Activated CD4-positive, alpha-beta T cell treated with anti-CD3 and anti-CD28 coated beads for 1 hour (primary cell): ENCODE results near the gene CD300LG.
"Not testable (repeated sequence)": the region's sequence is repeated elsewhere in the genome, so short reads cannot be mapped to it uniquely, and the experiment has no call there.

Source experiments
- DNase-seq: peaks from one replicate; pipeline ENCODE4 v3.0.0-alpha.2; 2020

CD300LG gene

DNA sequence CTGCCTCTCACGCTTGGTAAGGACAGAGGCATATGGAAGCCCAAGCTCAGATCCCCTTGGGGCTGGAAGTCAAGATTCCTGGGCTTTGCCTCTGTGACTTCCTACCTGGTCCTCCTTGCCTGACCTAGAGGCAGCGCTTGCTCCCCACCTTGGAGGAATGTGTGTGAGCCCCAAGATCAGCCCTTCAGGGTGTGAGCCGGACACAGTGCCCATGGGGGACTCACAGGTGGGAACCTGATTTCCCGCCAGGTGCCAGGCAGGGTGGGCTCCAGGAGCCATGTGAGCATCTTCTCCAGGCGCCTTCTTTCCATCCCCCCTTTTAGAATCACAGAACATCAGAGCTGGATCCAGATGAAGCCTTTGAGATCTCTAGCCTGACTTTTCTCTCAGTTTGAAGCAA is 10.2 kb downstream of the CD300LG start:
- DNase-seq, result no peak

DNA sequence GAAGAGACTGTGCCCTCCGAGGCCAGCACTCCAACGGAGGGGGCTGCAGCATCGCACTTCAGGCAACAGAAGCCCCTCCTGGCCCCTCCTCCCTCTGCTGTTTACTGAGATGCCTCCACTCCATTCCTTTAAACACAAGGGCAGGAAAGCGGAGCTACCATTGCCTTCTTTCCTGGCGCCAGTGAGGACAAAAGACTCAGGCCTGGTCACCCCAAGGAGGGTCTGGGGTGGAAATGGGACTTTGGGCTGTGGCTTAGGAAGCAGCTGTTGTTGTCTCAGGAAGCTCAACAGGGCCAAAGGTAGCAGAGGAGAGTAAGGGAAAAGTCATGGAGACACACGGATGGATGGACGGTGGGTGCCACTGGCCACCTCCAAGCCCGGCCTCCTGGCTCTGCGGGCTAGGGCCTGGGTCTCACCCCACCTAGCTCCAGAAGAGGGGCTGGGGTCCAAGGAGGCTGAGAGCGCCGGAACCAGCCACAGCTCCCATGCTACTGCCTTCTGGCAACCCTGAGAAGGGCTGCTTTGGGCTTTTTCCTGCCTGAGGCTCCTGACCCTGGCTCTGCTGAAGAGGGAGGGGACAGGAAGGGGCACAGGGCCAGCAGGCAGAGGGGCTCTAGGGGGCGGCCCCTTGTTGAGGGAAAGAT is 11.1 kb downstream of the CD300LG start:
- DNase-seq, result no peak

DNA sequence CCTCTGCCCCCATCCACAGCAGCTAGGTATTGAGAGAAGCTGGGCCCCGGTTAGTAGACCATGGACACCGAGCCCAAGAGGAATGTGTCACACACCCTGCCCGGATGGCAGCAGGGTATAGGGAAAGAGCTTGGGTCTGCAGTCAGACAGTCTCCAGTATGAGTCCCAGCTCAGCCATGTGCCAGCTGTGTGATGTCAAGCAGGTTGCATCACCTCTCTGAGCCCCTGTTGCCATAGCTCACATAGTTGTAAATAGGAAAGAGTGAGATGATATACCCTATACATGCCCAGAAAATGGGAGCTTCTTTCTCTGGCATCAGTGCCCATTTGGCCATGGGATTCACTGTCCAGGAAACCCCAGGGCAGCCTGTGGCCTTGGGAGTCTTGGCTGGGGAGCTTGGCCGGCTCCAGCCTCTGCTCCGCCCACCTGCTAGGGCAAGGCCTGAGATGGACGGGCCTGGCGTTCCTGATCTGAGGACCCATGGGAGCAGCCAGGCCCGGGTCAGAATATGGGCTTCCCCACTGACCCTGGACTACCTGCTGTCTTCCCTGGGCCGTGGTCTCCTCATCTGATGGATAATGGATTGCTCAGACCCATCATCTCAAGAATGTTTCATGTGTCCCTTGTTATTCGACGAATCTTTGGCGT is 13.2 kb downstream of the CD300LG start:
- DNase-seq, result no peak

DNA sequence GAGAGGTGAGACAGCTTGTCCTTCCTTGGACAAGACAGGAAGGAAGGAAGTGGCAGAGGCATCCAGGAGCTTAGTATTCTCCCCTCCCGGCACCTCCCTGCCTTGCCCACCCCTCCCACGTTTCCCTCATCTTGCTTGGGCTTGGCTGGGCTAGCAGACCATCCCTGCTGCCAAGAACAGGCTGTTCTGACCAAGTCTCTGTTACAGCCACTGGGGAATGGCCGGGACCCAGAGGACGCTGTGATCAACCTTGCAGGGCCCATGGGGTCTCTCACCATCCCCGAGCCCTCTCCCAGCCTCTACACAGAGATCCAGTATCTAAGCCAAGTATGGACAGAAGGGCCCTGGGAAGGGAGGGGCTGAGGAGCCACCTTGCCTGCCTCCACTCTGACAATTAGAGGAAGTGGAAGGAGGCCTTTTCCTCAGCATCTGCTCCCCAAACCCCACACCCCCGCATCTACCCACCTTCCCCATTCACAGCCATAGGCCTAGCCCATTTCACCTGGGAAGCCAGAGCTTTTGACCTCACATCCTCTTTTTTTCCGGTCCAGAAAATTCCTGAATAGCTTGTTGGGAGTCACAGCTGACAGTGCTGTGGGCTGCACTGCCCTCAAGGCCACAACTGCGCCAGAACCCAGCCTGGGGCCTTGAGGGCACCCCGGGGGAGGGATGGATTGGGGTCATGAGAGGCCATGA is 14.1 kb downstream of the CD300LG start:
- no peak for DNase-seq

DNA sequence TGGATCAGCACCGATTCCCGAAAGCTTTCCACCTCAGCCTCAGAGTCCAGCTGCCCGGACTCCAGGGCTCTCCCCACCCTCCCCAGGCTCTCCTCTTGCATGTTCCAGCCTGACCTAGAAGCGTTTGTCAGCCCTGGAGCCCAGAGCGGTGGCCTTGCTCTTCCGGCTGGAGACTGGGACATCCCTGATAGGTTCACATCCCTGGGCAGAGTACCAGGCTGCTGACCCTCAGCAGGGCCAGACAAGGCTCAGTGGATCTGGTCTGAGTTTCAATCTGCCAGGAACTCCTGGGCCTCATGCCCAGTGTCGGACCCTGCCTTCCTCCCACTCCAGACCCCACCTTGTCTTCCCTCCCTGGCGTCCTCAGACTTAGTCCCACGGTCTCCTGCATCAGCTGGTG is 15.0 kb downstream of the CD300LG start:
- DNase-seq, result no peak

DNA sequence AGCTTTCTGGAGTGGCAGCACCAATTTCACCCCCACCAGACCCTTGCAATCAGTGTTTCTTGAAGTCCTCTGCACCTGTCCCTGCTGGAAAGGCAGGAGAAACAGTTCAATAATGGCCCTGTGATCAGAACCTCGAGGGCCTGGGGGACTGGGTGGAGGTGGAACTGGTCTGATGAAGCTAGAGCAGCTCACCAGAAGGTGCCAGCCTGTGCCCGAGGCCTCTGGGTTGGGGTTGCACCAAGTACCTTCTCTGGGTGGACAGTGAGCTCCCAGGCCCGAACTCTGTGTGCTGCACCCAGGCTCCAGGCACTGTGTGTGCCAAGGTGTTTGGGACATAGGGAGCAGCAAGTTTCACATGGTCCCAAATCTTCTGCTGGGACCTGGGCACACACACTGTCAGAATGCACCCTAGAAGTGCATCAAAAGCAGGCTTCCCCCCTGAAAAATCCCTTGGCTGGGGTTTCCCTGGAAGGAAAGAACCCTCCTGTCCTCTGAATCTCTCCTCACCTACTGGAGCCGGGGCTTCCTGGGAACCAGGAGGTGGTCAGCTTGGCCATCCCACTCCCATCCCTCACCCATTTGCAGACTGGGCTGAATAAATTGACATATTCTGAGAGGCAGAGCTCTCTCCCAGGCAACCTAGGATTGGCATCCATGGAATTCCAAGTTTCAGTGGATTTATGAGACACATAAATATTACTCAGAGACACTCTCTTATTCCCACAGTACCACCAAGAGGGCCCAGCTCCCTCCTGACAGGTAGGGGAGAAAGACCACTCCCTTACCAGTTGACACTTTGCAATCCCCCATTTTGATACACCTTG is 17.4 kb downstream of the CD300LG start:
- no peak for DNase-seq

DNA sequence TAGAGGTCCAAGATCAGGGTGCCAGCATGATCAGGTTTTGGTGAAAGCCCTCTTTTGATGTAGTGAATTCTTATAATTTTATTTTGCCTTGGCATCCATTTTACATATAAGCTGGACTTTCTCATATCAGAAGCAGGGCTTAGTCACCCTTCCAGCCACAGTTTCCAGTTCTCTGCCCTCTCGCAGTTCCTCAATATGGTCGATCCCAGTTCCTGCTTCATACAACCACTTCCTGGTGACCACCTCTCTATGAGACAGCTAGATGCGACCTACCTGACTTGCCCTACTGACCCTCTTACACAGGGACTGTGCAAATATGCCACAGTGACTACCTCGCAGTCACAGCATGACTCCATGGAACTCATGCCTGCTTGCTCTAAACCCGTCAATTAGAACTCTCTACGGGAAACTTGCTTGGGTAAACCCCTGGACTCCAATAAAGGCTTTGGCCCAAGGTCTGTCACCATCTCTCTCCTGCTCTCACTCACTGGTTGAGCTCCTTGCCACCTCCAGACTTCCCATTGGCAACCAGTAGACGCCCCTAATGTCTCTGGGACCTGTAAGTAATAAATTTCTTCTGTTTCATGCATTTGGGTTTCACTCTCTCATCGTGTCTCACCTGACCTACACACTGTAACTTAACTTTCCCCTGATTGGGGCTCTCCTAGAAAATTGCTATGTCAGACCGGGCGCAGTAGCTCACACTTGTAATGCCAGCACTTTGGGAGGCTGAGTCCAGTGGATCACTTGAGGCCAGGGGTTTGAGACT is 21.4 kb downstream of the CD300LG start:
- DNase-seq, result no peak

DNA sequence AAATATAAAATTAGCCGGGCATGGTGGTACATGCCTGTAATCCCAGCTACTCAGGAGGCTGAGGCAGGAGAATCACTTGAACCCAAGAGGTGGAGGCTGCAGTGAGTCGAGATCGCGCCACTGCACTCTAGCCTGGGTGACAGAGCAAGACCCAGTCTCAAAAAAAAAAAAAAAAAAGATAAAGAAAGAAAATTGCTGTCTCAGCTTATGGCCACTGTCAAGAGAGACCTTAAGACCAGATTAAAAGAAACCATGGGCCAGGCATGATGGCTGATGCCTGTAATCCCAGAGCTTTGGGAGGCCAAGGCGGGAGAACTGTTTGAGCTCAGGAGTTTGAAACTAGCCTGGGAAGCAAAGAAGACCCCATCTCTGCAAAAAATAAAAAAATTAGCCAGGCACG is 22.1 kb downstream of the CD300LG start:
- not testable (repeated sequence) for DNase-seq

DNA sequence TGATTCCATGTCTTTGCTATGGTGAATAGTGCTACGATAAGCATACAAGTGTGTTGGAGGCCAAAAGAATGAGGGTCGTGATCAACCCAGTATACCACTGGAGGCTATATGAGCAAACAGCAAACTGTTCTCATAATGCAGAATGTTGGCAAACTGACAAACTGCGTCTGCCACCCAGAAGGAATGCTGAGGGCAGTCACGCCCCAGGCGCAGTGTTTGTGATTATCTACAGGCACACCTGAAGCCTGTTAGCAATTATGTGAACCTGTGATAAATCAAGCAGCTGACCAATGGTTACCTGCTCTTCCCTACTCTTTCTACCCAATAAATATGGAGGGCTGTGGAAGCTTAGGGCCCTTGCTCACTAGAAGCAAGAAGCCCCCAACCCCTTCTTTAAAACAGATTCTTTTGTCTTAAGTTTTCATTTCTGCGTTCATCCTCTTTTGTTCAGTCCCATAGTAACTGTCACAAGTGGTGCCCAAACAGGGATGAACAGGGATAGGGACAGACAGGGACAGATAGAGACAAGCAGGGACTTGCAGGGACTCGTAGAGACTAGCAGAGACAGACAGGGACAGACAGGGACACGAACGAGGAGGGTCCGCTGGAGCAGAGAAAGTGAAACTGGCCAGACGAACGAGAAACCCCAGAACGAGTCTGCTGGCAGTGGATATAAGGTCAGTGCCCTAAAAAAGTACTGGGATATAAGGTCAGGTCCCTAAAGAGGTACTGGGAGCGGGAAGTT is 25.1 kb downstream of the CD300LG start:
- no peak for DNase-seq

DNA sequence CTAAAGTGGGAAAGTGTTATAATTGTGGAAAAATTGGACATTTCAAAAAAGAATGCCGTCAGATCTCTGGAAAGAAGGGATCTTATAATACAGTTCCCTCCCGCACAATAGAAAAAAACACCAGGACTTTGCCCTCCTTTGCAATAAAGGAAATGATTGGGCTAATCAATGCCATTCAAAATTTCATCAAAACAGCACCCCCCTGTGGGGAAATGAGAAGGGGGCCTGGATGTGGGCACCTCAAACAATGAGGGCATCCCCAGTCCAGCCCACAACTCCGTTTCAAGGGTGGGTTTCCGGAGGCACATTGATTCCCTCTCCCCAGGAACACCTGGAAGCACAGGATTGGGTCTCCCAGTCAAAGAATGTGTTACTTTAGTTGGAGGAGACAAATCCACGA is 26.1 kb downstream of the CD300LG start:
- DNase-seq, result no peak

DNA sequence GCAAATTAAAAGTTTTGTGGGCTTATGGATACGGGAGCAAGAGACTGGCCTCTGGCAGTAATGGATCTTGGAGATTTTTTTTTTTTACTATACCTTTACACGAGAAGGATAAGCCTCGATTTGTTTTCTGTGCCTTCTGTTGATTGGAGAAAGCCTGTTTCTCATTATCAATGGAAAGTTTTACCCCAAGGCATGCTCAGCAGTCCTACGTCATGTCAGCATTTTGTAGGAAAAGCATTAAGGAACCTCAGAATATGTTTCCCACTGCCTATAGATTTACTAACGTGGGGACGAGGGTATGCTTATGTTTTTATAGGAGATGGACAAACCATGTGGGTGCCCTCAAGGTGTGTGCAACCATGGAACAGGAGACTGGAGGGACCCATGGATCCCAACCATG is 26.8 kb downstream of the CD300LG start:
- no peak for DNase-seq

DNA sequence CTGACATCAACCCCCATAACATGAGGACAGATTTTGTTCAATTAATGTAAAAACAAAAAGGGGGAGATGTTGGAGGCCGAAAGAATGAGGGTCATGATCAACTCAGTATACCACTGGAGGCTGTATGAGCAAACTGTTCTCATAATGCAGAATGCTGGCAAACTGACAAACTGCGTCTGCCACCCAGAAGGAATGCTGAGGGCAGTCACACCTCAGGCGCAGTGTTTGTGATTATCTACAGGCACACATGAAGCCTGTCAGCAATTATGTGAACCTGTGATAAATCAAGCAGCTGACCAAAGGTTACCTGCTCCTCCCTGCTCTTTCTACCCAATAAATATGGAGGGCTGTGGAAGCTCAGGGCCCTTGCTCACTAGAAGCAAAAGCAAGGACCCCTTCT is 27.3 kb downstream of the CD300LG start:
- DNase-seq, result no peak

DNA sequence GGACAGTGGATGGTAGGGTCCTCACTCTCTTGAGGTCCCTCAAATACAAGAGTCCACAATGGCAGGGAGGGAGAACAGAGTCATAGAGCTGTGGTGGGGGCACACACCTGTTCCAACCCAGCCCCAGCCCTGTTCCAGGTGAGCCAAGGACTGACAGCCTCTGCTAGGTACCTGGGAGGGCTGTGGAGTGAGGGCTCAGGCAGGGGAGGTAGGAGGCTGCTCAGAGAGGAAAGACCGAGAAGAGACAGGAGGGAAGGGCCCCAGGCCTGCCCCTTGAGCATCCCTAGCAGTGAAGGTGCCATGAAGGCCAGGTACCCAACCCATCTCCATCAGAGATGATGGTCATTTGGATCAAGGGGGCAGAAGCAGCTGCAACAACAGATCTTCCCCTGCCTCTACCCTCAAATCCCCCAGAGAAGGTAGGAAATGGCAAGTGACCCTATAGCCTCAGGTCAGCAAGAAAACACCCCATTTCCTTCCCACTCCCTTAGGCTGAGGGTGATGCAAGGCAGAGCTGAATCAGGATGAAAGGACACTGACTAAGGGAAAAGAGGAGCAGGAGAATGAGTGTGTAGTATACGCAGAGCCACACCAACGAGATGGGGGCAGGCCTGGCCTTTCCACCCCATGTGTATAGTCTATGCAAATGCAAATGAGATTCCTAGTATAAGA is 28.6 kb downstream of the CD300LG start:
- no peak for DNase-seq

DNA sequence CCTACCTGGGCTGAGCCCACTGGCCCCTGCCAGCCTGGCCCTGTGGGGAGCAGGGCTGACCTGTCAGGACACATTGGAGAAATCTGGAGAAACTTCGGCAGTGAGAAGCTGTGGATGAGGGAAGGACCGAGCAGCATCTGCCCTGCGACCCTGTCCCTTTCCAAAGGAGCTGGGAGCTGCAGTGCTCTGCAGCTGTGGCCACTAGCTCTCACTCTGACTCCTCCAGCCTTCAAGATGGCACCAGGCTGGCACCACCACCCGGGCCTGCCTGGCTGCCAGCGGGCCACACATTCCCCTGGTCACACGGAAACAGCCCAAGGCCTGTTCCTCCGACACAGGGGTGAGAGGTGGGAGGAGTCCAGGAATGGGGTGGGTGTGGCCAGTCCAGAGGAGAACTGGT is 30.1 kb downstream of the CD300LG start:
- no peak for DNase-seq

DNA sequence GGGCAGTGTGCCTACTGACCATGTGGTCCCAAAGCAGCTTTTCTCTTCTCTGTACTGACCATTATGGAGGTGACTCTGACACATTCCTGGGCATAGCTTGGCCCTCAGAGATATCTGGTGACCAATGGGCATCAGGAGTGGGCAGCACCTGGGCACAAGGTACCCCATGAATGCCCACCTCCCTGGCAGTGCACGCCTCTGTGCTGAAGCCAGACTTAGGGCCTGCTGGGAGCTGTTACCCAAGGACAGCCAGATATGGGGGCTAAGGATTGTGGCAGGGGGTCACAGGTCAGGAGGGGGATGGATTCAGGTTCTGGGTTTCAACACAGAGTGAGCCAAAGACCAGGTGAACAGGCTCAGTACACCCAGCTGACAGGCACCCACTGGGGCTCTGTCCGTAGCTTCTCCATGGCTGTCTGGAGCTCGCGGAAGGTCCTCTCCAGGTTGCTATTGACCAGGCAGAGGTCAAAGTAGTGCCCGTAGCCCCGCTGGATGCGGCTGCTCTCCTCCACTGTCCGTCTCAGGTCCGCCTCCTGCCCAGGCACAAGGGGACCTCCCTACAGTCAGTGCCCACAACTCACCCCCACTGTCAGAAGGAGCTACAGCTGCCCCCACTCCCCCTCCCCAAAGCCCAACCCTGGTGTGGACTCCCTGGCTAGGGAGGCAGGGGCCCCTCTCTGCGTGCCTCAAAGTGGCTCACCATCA is 30.6 kb downstream of the CD300LG start:
- no peak for DNase-seq

DNA sequence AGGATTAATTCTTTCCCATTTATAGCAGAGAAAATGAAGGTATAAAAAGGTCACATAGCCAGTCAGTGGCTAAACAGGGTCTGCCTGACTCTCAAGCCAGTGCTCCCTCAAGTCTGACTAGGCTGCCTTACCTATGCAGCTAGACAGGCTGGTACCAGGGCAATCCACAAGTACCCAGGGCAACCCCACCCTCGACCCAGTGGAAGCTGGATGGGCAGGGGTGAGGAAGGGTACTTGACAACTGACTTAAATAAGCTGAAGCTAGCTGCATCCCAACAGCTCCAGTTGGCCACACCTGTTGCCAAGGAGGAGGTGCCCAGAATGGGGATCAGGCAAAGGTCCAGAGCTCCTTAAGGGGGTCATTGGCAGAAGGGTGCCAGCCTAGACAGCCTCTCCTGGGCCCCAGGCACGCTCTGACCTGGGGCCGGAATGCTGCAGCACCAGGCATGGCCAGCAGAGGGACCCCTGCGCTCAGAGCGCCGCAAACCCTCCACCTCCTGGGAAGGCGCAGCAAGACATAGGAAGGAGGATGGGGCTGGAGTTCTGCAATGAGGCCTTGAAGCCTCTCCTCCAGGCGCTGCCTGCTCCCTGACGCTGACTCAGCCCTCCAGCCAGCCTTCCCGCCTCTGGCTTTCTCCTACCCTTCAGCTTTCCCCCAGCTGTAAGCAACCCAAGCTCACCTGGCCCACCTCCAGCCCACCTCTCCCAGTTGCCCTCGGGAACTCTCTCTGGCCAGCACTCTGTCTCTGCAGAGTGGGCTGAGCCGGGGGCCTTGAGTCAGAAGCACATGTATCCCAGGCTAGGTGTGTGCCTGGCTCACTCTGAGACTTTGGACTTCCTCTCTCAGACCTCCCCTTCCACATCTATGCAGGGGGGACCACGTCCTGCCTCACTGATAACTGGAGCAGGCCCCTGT is 31.5 kb downstream of the CD300LG start:
- peak; percentile 53 for DNase-seq

DNA sequence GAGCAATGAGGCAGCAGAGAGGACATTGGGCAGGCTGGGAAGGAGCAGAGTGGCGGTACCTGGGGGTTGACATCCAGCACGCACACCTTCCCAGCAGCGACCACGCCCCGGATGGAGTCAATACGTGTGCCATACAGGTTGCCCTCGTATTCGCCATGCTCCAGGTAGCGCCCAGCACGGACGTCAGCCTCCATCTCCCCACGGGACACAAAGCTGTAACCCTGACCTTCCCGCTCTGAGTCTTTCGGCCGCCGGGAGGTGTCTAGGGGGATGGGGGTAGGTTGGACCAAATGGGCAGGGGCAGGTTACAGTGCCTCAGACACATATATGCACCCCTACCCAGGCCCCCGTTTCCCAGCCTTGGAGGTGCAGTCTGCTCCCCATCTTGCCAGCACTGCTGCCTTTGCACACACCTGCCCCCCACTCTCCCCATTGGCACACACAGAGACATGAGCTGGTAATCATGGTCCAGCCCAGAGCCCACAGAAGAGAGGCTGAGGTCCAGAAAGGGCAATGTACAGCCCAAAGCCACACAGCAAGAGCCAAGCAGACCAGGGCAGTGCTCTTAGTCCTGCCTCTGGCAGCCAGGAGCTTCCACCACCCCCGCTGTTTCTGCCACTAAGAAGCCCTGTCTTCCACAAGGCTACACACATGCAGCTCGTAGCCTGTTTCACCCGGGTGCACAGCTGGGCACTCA is 32.9 kb downstream of the CD300LG start:
- DNase-seq, result no peak

DNA sequence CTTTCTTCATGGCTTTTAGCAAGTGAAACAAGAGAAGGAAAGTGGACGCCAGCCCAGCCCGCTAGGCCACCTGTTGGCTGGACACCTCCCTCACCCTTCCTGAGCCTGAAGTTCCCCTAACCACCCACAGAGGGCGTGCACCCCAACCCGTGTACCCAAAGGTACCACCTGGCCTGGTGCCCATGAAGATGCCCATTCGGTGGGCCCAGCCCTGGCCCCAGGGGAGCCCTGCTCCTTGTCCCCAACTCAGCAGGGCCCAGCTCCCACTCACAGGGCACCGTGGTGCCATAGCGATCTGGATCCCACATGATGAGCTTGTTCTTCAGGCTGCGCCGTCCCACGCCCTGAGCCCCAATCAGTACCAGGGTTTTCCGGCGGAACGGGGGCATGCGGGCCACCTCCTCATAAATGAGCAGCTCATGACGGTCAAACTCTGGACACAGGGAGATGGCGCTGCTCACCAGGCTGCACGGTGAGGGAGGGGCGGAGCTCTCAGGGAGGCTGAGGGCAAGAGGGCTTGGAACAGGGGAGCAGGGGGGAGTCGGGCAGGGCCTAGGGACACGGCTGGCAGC is 33.5 kb downstream of the CD300LG start:
- no peak for DNase-seq

DNA sequence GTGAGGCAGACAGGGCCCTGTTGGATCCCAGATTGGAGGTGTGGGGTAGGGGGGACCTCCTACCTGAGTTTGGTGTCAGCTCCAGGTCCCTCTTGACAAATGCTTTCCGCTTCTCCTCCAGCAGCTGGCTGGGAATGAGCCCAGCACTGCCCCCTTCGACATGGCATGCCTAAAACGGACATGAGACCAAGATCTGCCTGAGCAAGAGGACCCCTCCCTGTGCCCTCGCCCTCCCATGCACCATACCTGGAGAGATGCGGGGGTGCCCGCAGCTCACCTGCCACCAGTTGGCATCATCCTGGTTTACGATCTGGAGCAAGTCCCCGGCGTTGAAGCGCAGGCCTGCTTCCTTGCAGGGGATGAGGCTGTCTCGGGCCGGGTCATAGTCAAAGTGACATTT is 34.2 kb downstream of the CD300LG start:
- no peak for DNase-seq
